Endothelial cell (in vitro differentiated cells): ENCODE measurements around the gene TAF10. TPM values are rescaled to one million over a fixed set of nuclear protein-coding genes. Genes with fewer than 3 reads are reported as not detected.

Experiments used
- DNase-seq: peaks from one replicate; pipeline ENCODE4 v3.0.0; 2021; ENCODE audit warnings: low spot score
- H3K27ac Mint-ChIP-seq: one replicate; pipeline ENCODE4 v1.8.0; 2021; ENCODE audit warnings: mixed read lengths, inconsistent platforms; ENCODE audit not compliant: unreplicated experiment
- H3K27me3 Mint-ChIP-seq: one replicate; pipeline ENCODE4 v1.8.0; 2021; ENCODE audit warnings: mild to moderate bottlenecking, moderate library complexity, mixed read lengths, inconsistent platforms; ENCODE audit not compliant: unreplicated experiment
- H3K36me3 Mint-ChIP-seq: one replicate; pipeline ENCODE4 v1.8.0; 2021; ENCODE audit warnings: mild to moderate bottlenecking, low read depth, mixed read lengths, inconsistent platforms; ENCODE audit not compliant: unreplicated experiment
- H3K4me1 Mint-ChIP-seq: one replicate; pipeline ENCODE4 v1.8.0; 2021; ENCODE audit warnings: mild to moderate bottlenecking, mixed read lengths, inconsistent platforms; ENCODE audit not compliant: unreplicated experiment
- H3K4me3 Mint-ChIP-seq: one replicate; pipeline ENCODE4 v1.8.0; 2021; ENCODE audit warnings: mild to moderate bottlenecking, mixed read lengths, inconsistent platforms; ENCODE audit not compliant: unreplicated experiment
- H3K9me3 Mint-ChIP-seq: one replicate; pipeline ENCODE4 v1.8.0; 2021; ENCODE audit warnings: mixed read lengths, inconsistent platforms; ENCODE audit not compliant: unreplicated experiment
- CTCF ChIP-seq: fragments of 200-600 bp; sonication (generic); IDR thresholded peaks from one replicate; pipeline ENCODE4 v1.5.0; 2021; ENCODE audit warnings: antibody characterized with exemption; ENCODE audit not compliant: unreplicated experiment
- total RNA-seq: library from RNA; stranded (reverse); fragmentation: NEBNext Ultra II Directional; extraction: Animal tissue kit (Norgen Biotek cat#: 25700); gene quantifications from one replicate; pipeline ENCODE4 v1.2.1, GENCODE V29; 2021; ENCODE audit not compliant: unreplicated experiment

The TAF10 gene
- total RNA-seq, 1 donor from 2014 or later, result 62.2 TPM

DNA sequence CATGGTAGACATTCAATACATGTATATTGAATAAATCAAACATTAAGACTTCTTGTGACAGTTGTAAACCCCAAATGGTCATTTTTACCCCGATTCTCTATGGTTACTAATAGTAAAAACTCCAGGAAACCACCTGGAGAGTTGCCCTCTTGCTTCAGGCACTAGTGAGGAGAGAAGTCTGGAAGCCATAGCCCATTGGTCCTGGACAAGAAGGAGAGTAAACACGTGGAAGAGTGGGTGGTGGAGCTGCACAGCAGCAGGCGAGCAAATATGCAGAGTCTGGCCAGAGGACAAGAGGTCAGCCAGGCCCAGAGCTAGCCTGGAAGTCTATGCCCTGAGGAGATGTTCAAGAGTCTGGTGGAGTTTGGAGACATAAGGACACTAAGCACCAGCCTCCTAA is 25.9 kb upstream of the TAF10 start:
- peaks cover 17% of the 10 kb centered on the region for H3K36me3 Mint-ChIP-seq
- peaks cover 7% of the 10 kb centered on the region for H3K4me1 Mint-ChIP-seq
- no peak overlapping the region for H3K27ac Mint-ChIP-seq
- no peaks in the 10 kb centered on the region for H3K27me3 Mint-ChIP-seq
- no peaks in the 10 kb centered on the region for H3K9me3 Mint-ChIP-seq
- DNase-seq, result no peak
- no peak for TF ChIP-seq CTCF
- no peak overlapping the region for H3K4me3 Mint-ChIP-seq

- Mint-ChIP-seq H3K27me3 (peaks cover 5% of the 10 kb centered on the region), H3K4me3 (no peak overlapping the region), H3K4me1 (peaks cover 7% of the 10 kb centered on the region), H3K9me3 (no peaks in the 10 kb centered on the region), H3K27ac (no peak overlapping the region), H3K36me3 (peaks cover 27% of the 10 kb centered on the region)
- no peak for DNase-seq
- no peak for TF ChIP-seq CTCF
These were observed 24.5 kb upstream of the TAF10 start for GRCh38 chr11:6636480-6636879.

- peaks cover 36% of the 10 kb centered on the region for H3K36me3 Mint-ChIP-seq
- no peak for TF ChIP-seq CTCF
- H3K4me3 Mint-ChIP-seq, result no peak overlapping the region
- H3K9me3 Mint-ChIP-seq, result no peaks in the 10 kb centered on the region
- H3K4me1 Mint-ChIP-seq, result peaks cover 10% of the 10 kb centered on the region
- peaks cover 13% of the 10 kb centered on the region for H3K27me3 Mint-ChIP-seq
- peak; percentile 48 for DNase-seq
- H3K27ac Mint-ChIP-seq, result no peak overlapping the region
These were observed 23.3 kb upstream of the TAF10 start for GRCh38 chr11:6635082-6635932.

DNA sequence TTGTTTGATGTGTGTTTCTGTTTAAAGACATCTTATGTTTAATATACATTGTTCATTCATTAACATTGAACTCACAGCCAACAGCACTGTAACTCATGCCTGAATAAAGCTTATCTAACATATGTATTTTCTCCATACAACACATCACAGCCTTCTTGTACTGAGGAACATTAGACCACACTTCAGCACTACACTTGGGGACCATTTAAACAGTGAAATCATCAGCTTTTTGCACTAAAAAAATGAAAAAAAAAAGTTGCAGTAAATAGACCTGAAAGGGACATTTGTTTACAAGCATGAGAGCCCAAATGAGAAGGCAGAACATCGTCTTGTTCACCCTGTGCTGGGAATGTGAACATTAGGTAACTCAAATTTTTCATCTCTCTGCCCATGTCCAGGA is 22.5 kb upstream of the TAF10 start:
- peak overlapping the region; percentile 40 for H3K4me3 Mint-ChIP-seq

More for the DNA sequence above, 22.5 kb upstream of the TAF10 start:
- peaks cover 34% of the 10 kb centered on the region for H3K36me3 Mint-ChIP-seq
- peak overlapping the region; percentile 78 for H3K27ac Mint-ChIP-seq
- peaks cover 13% of the 10 kb centered on the region for H3K27me3 Mint-ChIP-seq
- H3K4me1 Mint-ChIP-seq, result peaks cover 9% of the 10 kb centered on the region
- no peak for DNase-seq
- no peak for TF ChIP-seq CTCF
- H3K9me3 Mint-ChIP-seq, result no peaks in the 10 kb centered on the region
